ENCODE data around the gene GPR82.

Gene GPR82

DNA sequence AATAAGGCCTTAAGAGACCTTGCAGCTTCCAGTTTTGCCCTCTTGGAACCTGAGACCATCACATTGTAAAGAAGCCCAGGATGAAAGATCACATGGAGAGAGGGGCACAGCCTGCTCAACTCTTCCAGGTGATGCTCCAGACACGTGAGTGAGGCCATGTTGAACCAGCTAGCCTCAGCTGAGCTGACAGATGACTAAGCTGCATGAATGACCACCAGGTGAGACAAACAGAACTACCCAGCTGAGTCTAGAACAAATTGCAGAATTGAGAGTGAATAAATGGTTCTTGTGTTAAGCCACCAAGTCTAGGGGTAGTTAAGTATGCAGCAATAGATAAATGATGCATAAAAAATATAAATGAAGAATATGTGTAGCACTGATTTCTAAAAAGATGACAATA lies 16.8 kb upstream of the GPR82 start:
- Histone ChIP-seq H3K27me3 (ENCODE audit: control insufficient read depth, low read length) (no peaks in the 10 kb centered on the region), H3K9me3 (ENCODE audit: control insufficient read depth, insufficient read depth, low read length) (no peaks in the 10 kb centered on the region), H3K4me3 (ENCODE audit: low read length) (no peak overlapping the region), H3K4me2 (ENCODE audit: low read length) (peak overlapping the region; percentile 69), H4K20me1 (ENCODE audit: control insufficient read depth, insufficient read depth, low read depth, low read length) (no peaks in the 10 kb centered on the region), H3K9me2 (replicated peaks; ENCODE audit: control insufficient read depth, low read length) (no peaks in the 10 kb centered on the region), H3K4me1 (ENCODE audit: control insufficient read depth, low read length) (peaks cover 58% of the 10 kb centered on the region), H3F3A (ENCODE audit: control insufficient read depth, insufficient read depth) (peaks cover 7% of the 10 kb centered on the region), H3K36me3 (ENCODE audit: control insufficient read depth, low read length) (no peaks in the 10 kb centered on the region), H3K79me2 (ENCODE audit: control insufficient read depth, low read length) (no peaks in the 10 kb centered on the region), H3K27ac (ENCODE audit: low read depth, low read length) (0 out of 2 replicates have a peak overlapping the region, but pooled peaks have one; percentile 92)
- TF ChIP-seq, protein P1, sequence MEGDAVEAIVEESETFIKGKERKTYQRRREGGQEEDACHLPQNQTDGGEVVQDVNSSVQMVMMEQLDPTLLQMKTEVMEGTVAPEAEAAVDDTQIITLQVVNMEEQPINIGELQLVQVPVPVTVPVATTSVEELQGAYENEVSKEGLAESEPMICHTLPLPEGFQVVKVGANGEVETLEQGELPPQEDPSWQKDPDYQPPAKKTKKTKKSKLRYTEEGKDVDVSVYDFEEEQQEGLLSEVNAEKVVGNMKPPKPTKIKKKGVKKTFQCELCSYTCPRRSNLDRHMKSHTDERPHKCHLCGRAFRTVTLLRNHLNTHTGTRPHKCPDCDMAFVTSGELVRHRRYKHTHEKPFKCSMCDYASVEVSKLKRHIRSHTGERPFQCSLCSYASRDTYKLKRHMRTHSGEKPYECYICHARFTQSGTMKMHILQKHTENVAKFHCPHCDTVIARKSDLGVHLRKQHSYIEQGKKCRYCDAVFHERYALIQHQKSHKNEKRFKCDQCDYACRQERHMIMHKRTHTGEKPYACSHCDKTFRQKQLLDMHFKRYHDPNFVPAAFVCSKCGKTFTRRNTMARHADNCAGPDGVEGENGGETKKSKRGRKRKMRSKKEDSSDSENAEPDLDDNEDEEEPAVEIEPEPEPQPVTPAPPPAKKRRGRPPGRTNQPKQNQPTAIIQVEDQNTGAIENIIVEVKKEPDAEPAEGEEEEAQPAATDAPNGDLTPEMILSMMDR (IDR thresholded peaks at IDR 0.05; ENCODE audit: low read depth, low read length, poor library complexity, severe bottlenecking), result no peak
- no peak for TF ChIP-seq EZH2phosphoT487 (IDR thresholded peaks at IDR 0.05; ENCODE audit: borderline replicate concordance, low read length)

DNA sequence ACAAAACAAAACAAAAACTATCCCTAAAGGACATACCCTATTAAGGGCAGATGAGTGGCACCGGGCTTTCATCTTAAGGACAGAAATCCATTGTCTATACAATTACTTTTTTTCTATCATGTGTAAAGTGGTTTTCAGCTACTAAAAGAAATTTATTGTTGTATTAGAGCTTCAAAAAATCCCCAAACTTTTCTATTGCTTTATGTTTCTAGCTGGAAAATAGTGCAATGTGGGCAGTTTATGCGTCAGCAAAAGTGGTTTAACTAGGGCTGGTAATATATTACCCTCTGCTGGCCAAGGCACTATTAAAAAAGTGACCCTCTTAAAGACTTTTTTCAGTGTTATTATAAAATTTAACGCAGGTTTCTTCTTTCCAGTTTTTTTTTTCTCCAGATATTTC lies 15.5 kb upstream of the GPR82 start:
- Histone ChIP-seq H3K27ac (ENCODE audit: low read depth, low read length) (no peak overlapping the region), H3K9me2 (replicated peaks; ENCODE audit: control insufficient read depth, low read length) (no peaks in the 10 kb centered on the region), H3K4me2 (ENCODE audit: low read length) (no peak overlapping the region), H4K20me1 (ENCODE audit: control insufficient read depth, insufficient read depth, low read depth, low read length) (no peaks in the 10 kb centered on the region), H3F3A (ENCODE audit: control insufficient read depth, insufficient read depth) (peaks cover 7% of the 10 kb centered on the region), H3K79me2 (ENCODE audit: control insufficient read depth, low read length) (no peaks in the 10 kb centered on the region), H3K9me3 (ENCODE audit: control insufficient read depth, insufficient read depth, low read length) (no peaks in the 10 kb centered on the region), H3K4me1 (ENCODE audit: control insufficient read depth, low read length) (peaks cover 57% of the 10 kb centered on the region), H3K36me3 (ENCODE audit: control insufficient read depth, low read length) (no peaks in the 10 kb centered on the region), H3K27me3 (ENCODE audit: control insufficient read depth, low read length) (no peaks in the 10 kb centered on the region), H3K4me3 (ENCODE audit: low read length) (no peak overlapping the region)
- TF ChIP-seq, protein P1 (IDR thresholded peaks at IDR 0.05; ENCODE audit: low read depth, low read length, poor library complexity, severe bottlenecking), result no peak
- no peak for TF ChIP-seq EZH2phosphoT487 (IDR thresholded peaks at IDR 0.05; ENCODE audit: borderline replicate concordance, low read length)

DNA sequence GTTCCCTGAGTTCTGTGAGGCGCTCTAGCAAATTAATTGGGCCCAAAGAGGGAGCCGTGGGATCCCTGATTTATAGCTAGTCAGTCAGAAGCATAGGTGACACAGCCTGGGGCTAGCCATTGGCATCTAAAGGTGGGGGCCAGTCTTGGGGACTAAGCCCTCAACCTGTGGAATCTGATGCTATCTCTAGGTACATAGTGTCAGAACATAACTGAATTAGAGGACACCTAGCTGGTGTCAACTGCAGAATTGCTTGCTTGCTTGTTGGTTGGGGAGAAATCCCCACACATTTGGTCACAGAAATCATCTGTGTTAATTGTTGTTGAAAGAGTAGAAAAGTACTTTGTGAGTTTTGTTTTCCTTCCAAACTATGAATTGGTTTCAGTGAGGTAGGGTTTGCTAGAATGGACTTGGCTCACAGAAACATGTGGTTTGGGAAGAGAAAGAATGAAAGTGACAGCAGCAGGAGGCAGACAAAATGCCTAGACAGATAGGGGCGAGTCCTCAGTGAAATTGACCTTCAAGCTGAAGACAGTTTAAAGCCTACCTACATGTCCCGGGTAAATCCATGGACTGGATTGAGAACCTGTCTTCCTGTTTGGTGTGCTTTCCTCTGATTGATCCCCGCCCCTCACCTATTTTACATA lies 12.8 kb upstream of the GPR82 start:
- TF ChIP-seq EZH2phosphoT487 (IDR thresholded peaks at IDR 0.05; ENCODE audit: borderline replicate concordance, low read length), result no peak
- TF ChIP-seq, protein P1 (IDR thresholded peaks at IDR 0.05; ENCODE audit: low read depth, low read length, poor library complexity, severe bottlenecking), result no peak
- H3K4me3 ChIP-seq (ENCODE audit: low read length), result no peak overlapping the region

More for the DNA sequence above, 12.8 kb upstream of the GPR82 start:
- Histone ChIP-seq H3K4me2 (ENCODE audit: low read length) (no peak overlapping the region), H4K20me1 (ENCODE audit: control insufficient read depth, insufficient read depth, low read depth, low read length) (no peaks in the 10 kb centered on the region), H3K9me3 (ENCODE audit: control insufficient read depth, insufficient read depth, low read length) (no peaks in the 10 kb centered on the region), H3K9me2 (replicated peaks; ENCODE audit: control insufficient read depth, low read length) (no peaks in the 10 kb centered on the region), H3K27me3 (ENCODE audit: control insufficient read depth, low read length) (no peaks in the 10 kb centered on the region), H3K79me2 (ENCODE audit: control insufficient read depth, low read length) (no peaks in the 10 kb centered on the region), H3F3A (ENCODE audit: control insufficient read depth, insufficient read depth) (no peaks in the 10 kb centered on the region), H3K27ac (ENCODE audit: low read depth, low read length) (no peak overlapping the region), H3K4me1 (ENCODE audit: control insufficient read depth, low read length) (peaks cover 30% of the 10 kb centered on the region), H3K36me3 (ENCODE audit: control insufficient read depth, low read length) (no peaks in the 10 kb centered on the region)

Data from DOHH2 (cell line).